ENCODE results near the gene CNTN5.
"Not testable (repeated sequence)": the region's sequence is repeated elsewhere in the genome, so short reads cannot be mapped to it uniquely, and the experiment has no call there.

CNTN5 gene

GRCh38 chr11:99275521-99275920, 254.8 kb downstream of the CNTN5 start:
- no peak for DNase-seq (ENCODE audit: low read depth, low spot score)

- no peak for DNase-seq (ENCODE audit: low read depth, low spot score)
Observed at GRCh38 chr11:99277281-99277680, 256.5 kb downstream of the CNTN5 start.

GRCh38 chr11:99279266-99279665, 258.5 kb downstream of the CNTN5 start:
- no peak for DNase-seq (ENCODE audit: low read depth, low spot score)

GRCh38 chr11:99281331-99281730, 260.6 kb downstream of the CNTN5 start:
- no peak for DNase-seq (ENCODE audit: low read depth, low spot score)

- DNase-seq (ENCODE audit: low read depth, low spot score) = not testable (repeated sequence)
Observed at GRCh38 chr11:99297925-99298324, 277.2 kb downstream of the CNTN5 start.

GRCh38 chr11:99307510-99308088, 286.9 kb downstream of the CNTN5 start:
- DNase-seq (ENCODE audit: low read depth, low spot score) = no peak

- DNase-seq (ENCODE audit: low read depth, low spot score) = no peak
Observed at GRCh38 chr11:99311870-99312269, 291.1 kb downstream of the CNTN5 start.

GRCh38 chr11:99316776-99317520, 296.2 kb downstream of the CNTN5 start:
- DNase-seq (ENCODE audit: low read depth, low spot score) = no peak

GRCh38 chr11:99320769-99321290, 300.1 kb downstream of the CNTN5 start:
- no peak for DNase-seq (ENCODE audit: low read depth, low spot score)

GRCh38 chr11:99325847-99326246, 305.1 kb downstream of the CNTN5 start:
- DNase-seq (ENCODE audit: low read depth, low spot score) = peak; percentile 44

GRCh38 chr11:99327066-99327465, 306.3 kb downstream of the CNTN5 start:
- no peak for DNase-seq (ENCODE audit: low read depth, low spot score)

GRCh38 chr11:99327527-99327926, 306.8 kb downstream of the CNTN5 start:
- no peak for DNase-seq (ENCODE audit: low read depth, low spot score)

GRCh38 chr11:99333621-99334020, 312.9 kb downstream of the CNTN5 start:
- DNase-seq (ENCODE audit: low read depth, low spot score) = no peak

GRCh38 chr11:99343117-99343516, 322.4 kb downstream of the CNTN5 start:
- DNase-seq (ENCODE audit: low read depth, low spot score) = no peak

GRCh38 chr11:99349151-99349673, 328.5 kb downstream of the CNTN5 start:
- DNase-seq (ENCODE audit: low read depth, low spot score) = no peak

GRCh38 chr11:99351624-99352023, 330.9 kb downstream of the CNTN5 start:
- no peak for DNase-seq (ENCODE audit: low read depth, low spot score)

- DNase-seq (ENCODE audit: low read depth, low spot score) = no peak
Observed at GRCh38 chr11:99352642-99353041, 331.9 kb downstream of the CNTN5 start.

GRCh38 chr11:99366546-99366945, 345.8 kb downstream of the CNTN5 start:
- DNase-seq (ENCODE audit: low read depth, low spot score) = no peak

GRCh38 chr11:99368583-99368982, 347.8 kb downstream of the CNTN5 start:
- no peak for DNase-seq (ENCODE audit: low read depth, low spot score)

- peak; percentile 20 for DNase-seq (ENCODE audit: low read depth, low spot score)
Observed at GRCh38 chr11:99370549-99371216, 349.9 kb downstream of the CNTN5 start.

GRCh38 chr11:99371257-99371656, 350.5 kb downstream of the CNTN5 start:
- no peak for DNase-seq (ENCODE audit: low read depth, low spot score)

GRCh38 chr11:99376463-99376862, 355.7 kb downstream of the CNTN5 start:
- DNase-seq (ENCODE audit: low read depth, low spot score) = no peak

Measured in smooth muscle cell of the brain vasculature (primary cell).